HCT116 (cell line): ENCODE results near the gene PAGR1. TPM values are rescaled to one million over a fixed set of nuclear protein-coding genes. Genes with fewer than 3 reads are reported as not detected.

Experiments used
- ATAC-seq: fragments of 200-7000 bp; cut with Tn5 transposase; 2 replicates; pipeline ENCODE4 v1.9.1; 2020; ENCODE audit warnings: mild to moderate bottlenecking, moderate library complexity
- BruUV-seq: library from RNA; stranded (reverse); fragments of 400-500 nt; replicated peaks from 2 replicates; lab custom pipeline; 2021; lab: Mats Ljungman, UMichigan
- CTCF ChIA-PET: fragments of 300-600 bp; sonication (Branson Sonifier 250); formaldehyde crosslinking; loops from one replicate; lab custom pipeline; 2021; ENCODE audit warnings: antibody characterized with exemption; lab: Charles Lee
- POLR2A ChIA-PET: fragments of 300-600, 350-600 bp; sonication (Branson Sonifier 250); formaldehyde crosslinking; loops from one replicate; lab custom pipeline; 2021; ENCODE audit warnings: antibody characterized with exemption; lab: Charles Lee
- RAD21 ChIA-PET, 2 experiments: fragments of 300-600 bp; sonication (Branson Sonifier 250); formaldehyde crosslinking; loops; one replicate each; lab custom pipeline; 2023; ENCODE audit warnings: low total read pairs in 2 of 2; ENCODE audit not compliant: uncharacterized antibody in 2 of 2, unreplicated experiment in 2 of 2, low non-redundant PET in 1 of 2; lab: Charles Lee
- DNase-seq: peaks from one replicate; pipeline ENCODE4 v3.0.0-alpha.2; 2010; ENCODE audit warnings: low read depth, low spot score
- H2AFZ ChIP-seq: fragments of 200-600 bp; shearing (Covaris generic), sonication (generic); 2 replicates; pipeline ENCODE4 v1.6.1; 2017; ENCODE audit warnings: low read depth, mixed run types, mixed read lengths, antibody characterized with exemption, low read length; ENCODE audit not compliant: poor library complexity, severe bottlenecking
- H3K27ac ChIP-seq: 2 replicates; pipeline ENCODE4 v1.5.1; 2012; ENCODE audit warnings: low read depth, low read length
- H3K27me3 ChIP-seq: fragments of 200-600 bp; sonication (generic); 2 replicates; pipeline ENCODE4 v1.6.1; 2016; ENCODE audit warnings: mixed run types, low read length, mixed read lengths; ENCODE audit not compliant: insufficient read depth
- H3K36me3 ChIP-seq, 2 experiments: fragments of 200-500 bp in 1 of 2; fragments of 200-600 bp in 1 of 2; sonication (Bioruptor generic) in 1 of 2; sonication (generic) in 1 of 2; 2 replicates each; pipeline versions ENCODE4 v1.5.1 to v1.6.1; 2014 to 2016; ENCODE audit warnings: low read length in 2 of 2, inconsistent platforms in 1 of 2, mixed read lengths in 1 of 2, mixed run types in 1 of 2; ENCODE audit not compliant: insufficient read depth in 2 of 2, control insufficient read depth in 1 of 2
- H3K4me1 ChIP-seq, 2 experiments: fragments of 200-600 bp in 1 of 2; sonication (generic) in 1 of 2; 2 replicates each; pipeline versions ENCODE4 v1.5.1 to v1.6.1; 2012 to 2017; ENCODE audit warnings: low read length in 2 of 2, inconsistent platforms in 1 of 2, mild to moderate bottlenecking in 1 of 2, mixed read lengths in 1 of 2, mixed run types in 1 of 2, moderate library complexity in 1 of 2; ENCODE audit not compliant: insufficient read depth in 2 of 2, control insufficient read depth in 1 of 2
- H3K4me2 ChIP-seq: fragments of 200-600 bp; sonication (generic); 2 replicates; pipeline ENCODE4 v1.6.1; 2017; ENCODE audit warnings: mixed run types, low read length, mixed read lengths
- H3K4me3 ChIP-seq, 2 experiments: fragments of 200-600 bp in 1 of 2; sonication (generic) in 1 of 2; replicated peaks in 1 of 2; 2 replicates each; pipeline ENCODE4 v1.5.1; 2011 to 2016; ENCODE audit warnings: low read length in 2 of 2, control low read depth in 1 of 2, low read depth in 1 of 2, mild to moderate bottlenecking in 1 of 2, mixed read lengths in 1 of 2, mixed run types in 1 of 2
- H3K79me2 ChIP-seq: fragments of 200-600 bp; sonication (generic); 2 replicates; pipeline ENCODE4 v1.6.1; 2017; ENCODE audit warnings: mild to moderate bottlenecking, mixed run types, low read length, moderate library complexity, mixed read lengths; ENCODE audit not compliant: insufficient read depth
- H3K9ac ChIP-seq: fragments of 200-600 bp; sonication (generic); 2 replicates; pipeline ENCODE4 v1.6.1; 2016; ENCODE audit warnings: low read length, mixed read lengths
- H3K9me2 ChIP-seq: fragments of 200-600 bp; sonication (generic), shearing (Covaris generic); 2 replicates; pipeline ENCODE4 v1.6.1; 2017; ENCODE audit warnings: mixed run types, mild to moderate bottlenecking, moderate library complexity; ENCODE audit not compliant: insufficient read depth
- H3K9me3 ChIP-seq, 2 experiments: fragments of 200-500 bp in 1 of 2; fragments of 200-600 bp in 1 of 2; sonication (Bioruptor generic) in 1 of 2; sonication (generic) in 1 of 2; 2 replicates each; pipeline ENCODE4 v1.6.1; 2014 to 2017; ENCODE audit warnings: low read length in 2 of 2, mixed read lengths in 2 of 2, inconsistent platforms in 1 of 2, low read depth in 1 of 2, mild to moderate bottlenecking in 1 of 2, mixed run types in 1 of 2, moderate library complexity in 1 of 2; ENCODE audit not compliant: control insufficient read depth in 1 of 2, insufficient read depth in 1 of 2
- H4K20me1 ChIP-seq: fragments of 200-600 bp; sonication (generic), shearing (Covaris generic); 2 replicates; pipeline ENCODE4 v1.6.1; 2017; ENCODE audit warnings: mixed run types, mild to moderate bottlenecking, moderate library complexity; ENCODE audit not compliant: insufficient read depth
- ATF3 ChIP-seq: IDR thresholded peaks from 2 replicates; pipeline ENCODE4 v1.6.1; 2012
- CTCF ChIP-seq, 3 experiments: fragments of 200-600 bp in 1 of 3; sonication (generic) in 1 of 3; IDR thresholded peaks in 2 of 3; conservative IDR thresholded peaks in 1 of 3; 2 replicates each; pipeline ENCODE4 v1.5.1; 2012 to 2017; ENCODE audit warnings: low read depth in 2 of 3, low read length in 2 of 3, antibody characterized with exemption in 1 of 3, borderline replicate concordance in 1 of 3, control low read depth in 1 of 3, mild to moderate bottlenecking in 1 of 3, mixed read lengths in 1 of 3, mixed run types in 1 of 3, moderate library complexity in 1 of 3; ENCODE audit not compliant: insufficient read depth in 1 of 3
- EGR1 ChIP-seq: IDR thresholded peaks from 2 replicates; pipeline ENCODE4 v1.6.1; 2012; ENCODE audit warnings: low read depth
- EZH2 ChIP-seq: fragments of 200-600 bp; sonication (generic); IDR thresholded peaks from 2 replicates; pipeline ENCODE4 v1.6.1; 2017; ENCODE audit warnings: antibody characterized with exemption, mixed run types
- EZH2phosphoT487 ChIP-seq: fragments of 200-600 bp; IDR thresholded peaks from 2 replicates; pipeline ENCODE4 v1.6.1; 2018; ENCODE audit warnings: antibody characterized with exemption, borderline replicate concordance
- FOSL1 ChIP-seq: IDR thresholded peaks from 2 replicates; pipeline ENCODE4 v1.6.1; 2012; ENCODE audit warnings: low read depth
- JUND ChIP-seq: IDR thresholded peaks from 2 replicates; pipeline ENCODE4 v1.6.1; 2012
- MAX ChIP-seq: IDR thresholded peaks from 2 replicates; pipeline ENCODE4 v1.6.1; 2012
- RAD21 ChIP-seq: IDR thresholded peaks from 2 replicates; pipeline ENCODE4 v1.6.1; 2012; ENCODE audit warnings: low read depth, mild to moderate bottlenecking
- REST ChIP-seq: IDR thresholded peaks from 2 replicates; pipeline ENCODE4 v1.6.1; 2012; ENCODE audit warnings: low read depth
- SRF ChIP-seq: IDR thresholded peaks from 2 replicates; pipeline ENCODE4 v1.6.1; 2012; ENCODE audit warnings: low read depth
- TCF7L2 ChIP-seq: IDR thresholded peaks from 2 replicates; pipeline ENCODE4 v1.7.0; 2011; ENCODE audit warnings: borderline replicate concordance, inconsistent platforms; ENCODE audit not compliant: insufficient read depth, insufficient read length; ENCODE audit errors: extremely low read depth
- ZNF274 ChIP-seq: fragments of 200-500 bp; sonication (Bioruptor generic); IDR thresholded peaks from 2 replicates; pipeline ENCODE4 v1.6.1; 2014; ENCODE audit warnings: mild to moderate bottlenecking, low read depth, low read length, inconsistent platforms
- intact Hi-C: fragments of 100-400 bp; cut with micrococcal nuclease; formaldehyde crosslinking; loops from 2 replicates; pipeline ENCODE4 v1.10.0; 2022
- total RNA-seq: library from RNA; stranded (reverse); gene quantifications from one replicate; pipeline ENCODE4 v1.2.1, GENCODE V29; 2021; ENCODE audit not compliant: unreplicated experiment

The PAGR1 gene
- total RNA-seq, 1 experiment from 2014 or later = 28.9 TPM

GRCh38 chr16:29815032-29815721 is 775 bp upstream of the PAGR1 start:
- H3K9ac ChIP-seq = peak overlapping the region; percentile 97
- no peaks in the 10 kb centered on the region; the same call in 1 of the 2 replicates for H4K20me1 ChIP-seq
- peak overlapping the region; percentile 78 for H3K4me2 ChIP-seq
- POLR2A ChIA-PET = interaction anchor here (1.0 to 2.2 kb wide), 8 partner anchors 7 to 198 kb away, joined by 3 to 20 read pairs (median 4); partner anchors contain the start of genes ASPHD1, KIF22, SEZ6L2 and TAOK2
- TF ChIP-seq MAX (no peak), SRF (no peak), CTCF (IDR thresholded peaks at IDR 0.05 in 2 of 3, conservative IDR thresholded peaks at IDR 0.05 in 1 of 3; ENCODE audit: borderline replicate concordance in 1 of 3, insufficient read depth in 1 of 3, low read depth in 2 of 3, low read length in 2 of 3) (no peak), ZNF274 (no peak), JUND (no peak), EZH2phosphoT487 (no peak), EZH2 (no peak), TCF7L2 (no peak), RAD21 (no peak), REST (no peak), ATF3 (no peak), FOSL1 (no peak), EGR1 (no peak)
- no peaks in the 10 kb centered on the region for H3K27me3 ChIP-seq
- no peaks in the 10 kb centered on the region for H3K9me3 ChIP-seq
- H3K4me3 ChIP-seq = peak overlapping the region; percentile 87 to 98
- ATAC-seq (no peak), DNase-seq (no peak)
- H3K4me1 ChIP-seq = peaks cover 40 to 78% of the 10 kb centered on the region in 2 experiments
- peak overlapping the region; percentile 56 for H2AFZ ChIP-seq
- RAD21 ChIA-PET = interaction anchor here (0.5 to 1.2 kb wide), 5 partner anchors 7 to 580 kb away, joined by 3 to 4 read pairs (median 3); partner anchors contain the start of gene ZNF48 (in 1 of the 2)
- peaks cover 0 to 8% of the 10 kb centered on the region in 2 experiments; a peak in 2 of 4 replicates for H3K36me3 ChIP-seq
- BruUV-seq = TSS peak; percentile 12
- H3K79me2 ChIP-seq = peaks cover 40% of the 10 kb centered on the region
- peak overlapping the region; percentile 98 for H3K27ac ChIP-seq
- intact Hi-C loops = loop anchor here (5.0 kb wide), 1 partner anchor 47 kb away; the partner anchor contains the start of gene CDIPT
- CTCF ChIA-PET = interaction anchor here (0.6 to 2.1 kb wide), 16 partner anchors 8 to 216 kb away, joined by 3 to 33 read pairs (median 4); partner anchors contain the start of genes ASPHD1, KIF22, MAZ and SEZ6L2
- no peaks in the 10 kb centered on the region for H3K9me2 ChIP-seq
